Measurements from ENCODE around the gene B3GNT8. TPM values are rescaled to one million over a fixed set of nuclear protein-coding genes. Genes with fewer than 3 reads are reported as not detected.
"Not testable (repeated sequence)": the region's sequence is repeated elsewhere in the genome, so short reads cannot be mapped to it uniquely, and the experiment has no call there.

B3GNT8 gene
- 10 to 100 TPM; 42.9 to 68.8 TPM for polyA plus RNA-seq

GRCh38 chr19:41426952-41427646 is at the start of gene B3GNT8:
Gene B3GNT8 (minus strand): TSS chr19:41427374. CDS start chr19:41426778, 596 bp downstream.
- Histone ChIP-seq H3K27ac (ENCODE audit: low read depth in 2 of 2, low read length in 1 of 2) (peak within 1 kb of the TSS; percentile 86 to 97), H3K9me3 (ENCODE audit: control insufficient read depth in 2 of 2, insufficient read depth in 1 of 2, low read depth in 1 of 2, low read length in 1 of 2) (no peaks in the 10 kb centered on the region), H3K36me3 (ENCODE audit: control insufficient read depth in 2 of 2, insufficient read depth in 2 of 2, low read length in 1 of 2) (peaks cover 18 to 50% of the 10 kb centered on the region in 2 donors), H3K4me3 (ENCODE audit: low read depth in 1 of 2, low read length in 2 of 2) (peak within 1 kb of the TSS; percentile 65 to 76), H3K27me3 (ENCODE audit: control insufficient read depth in 1 of 2, insufficient read depth in 2 of 2, low read length in 2 of 2) (no peaks in the 10 kb centered on the region), H3K4me1 (ENCODE audit: control insufficient read depth in 2 of 2, insufficient read depth in 2 of 2, low read length in 1 of 2) (peaks cover 2 to 24% of the 10 kb centered on the region in 2 donors)
- 10 to 14% methylated on average over 19 of the region's 19 CpGs for WGBS, 2 donors

- Histone ChIP-seq H3K27me3 (ENCODE audit: control insufficient read depth in 1 of 2, insufficient read depth in 2 of 2, low read length in 2 of 2) (peaks cover 0 to 3% of the 10 kb centered on the region in 2 donors), H3K4me3 (ENCODE audit: low read depth in 1 of 2, low read length in 2 of 2) (no peak overlapping the region), H3K36me3 (ENCODE audit: control insufficient read depth in 2 of 2, insufficient read depth in 2 of 2, low read length in 1 of 2) (no peaks in the 10 kb centered on the region), H3K4me1 (ENCODE audit: control insufficient read depth in 2 of 2, insufficient read depth in 2 of 2, low read length in 1 of 2) (no peaks in the 10 kb centered on the region), H3K9me3 (ENCODE audit: control insufficient read depth in 2 of 2, insufficient read depth in 1 of 2, low read depth in 1 of 2, low read length in 1 of 2) (peaks cover 0 to 2% of the 10 kb centered on the region in 2 donors), H3K27ac (ENCODE audit: low read depth in 2 of 2, low read length in 1 of 2) (no peak overlapping the region)
Observed at GRCh38 chr19:41476583-41476982, 49.4 kb upstream of the B3GNT8 start.

- H3K27ac ChIP-seq (ENCODE audit: low read depth in 2 of 2, low read length in 1 of 2); H3K4me3 ChIP-seq (ENCODE audit: low read depth in 1 of 2, low read length in 2 of 2); H3K9me3 ChIP-seq (ENCODE audit: control insufficient read depth in 2 of 2, insufficient read depth in 1 of 2, low read depth in 1 of 2, low read length in 1 of 2); H3K4me1 ChIP-seq (ENCODE audit: control insufficient read depth in 2 of 2, insufficient read depth in 2 of 2, low read length in 1 of 2); H3K36me3 ChIP-seq (ENCODE audit: control insufficient read depth in 2 of 2, insufficient read depth in 2 of 2, low read length in 1 of 2); H3K27me3 ChIP-seq (ENCODE audit: control insufficient read depth in 1 of 2, insufficient read depth in 2 of 2, low read length in 2 of 2): not testable (repeated sequence)
- WGBS, 2 donors, result 71 to 77% methylated on average over 22 of the region's 22 CpGs
Observed at GRCh38 chr19:41463257-41464256, 36.4 kb upstream of the B3GNT8 start.

GRCh38 chr19:41462497-41462896 is 35.3 kb upstream of the B3GNT8 start:
- 61 to 66% methylated on average over 6 of the region's 6 CpGs for WGBS, 2 donors
- Histone ChIP-seq H3K4me1 (ENCODE audit: control insufficient read depth in 2 of 2, insufficient read depth in 2 of 2, low read length in 1 of 2) (no peaks in the 10 kb centered on the region), H3K27me3 (ENCODE audit: control insufficient read depth in 1 of 2, insufficient read depth in 2 of 2, low read length in 2 of 2) (peaks cover 0 to 2% of the 10 kb centered on the region in 2 donors), H3K36me3 (ENCODE audit: control insufficient read depth in 2 of 2, insufficient read depth in 2 of 2, low read length in 1 of 2) (no peaks in the 10 kb centered on the region), H3K9me3 (ENCODE audit: control insufficient read depth in 2 of 2, insufficient read depth in 1 of 2, low read depth in 1 of 2, low read length in 1 of 2) (no peaks in the 10 kb centered on the region), H3K27ac (ENCODE audit: low read depth in 2 of 2, low read length in 1 of 2) (no peak overlapping the region), H3K4me3 (ENCODE audit: low read depth in 1 of 2, low read length in 2 of 2) (no peak overlapping the region)

- Histone ChIP-seq H3K27ac (ENCODE audit: low read depth in 2 of 2, low read length in 1 of 2) (no peak overlapping the region), H3K4me3 (ENCODE audit: low read depth in 1 of 2, low read length in 2 of 2) (no peak overlapping the region), H3K36me3 (ENCODE audit: control insufficient read depth in 2 of 2, insufficient read depth in 2 of 2, low read length in 1 of 2) (no peaks in the 10 kb centered on the region), H3K4me1 (ENCODE audit: control insufficient read depth in 2 of 2, insufficient read depth in 2 of 2, low read length in 1 of 2) (no peaks in the 10 kb centered on the region), H3K9me3 (ENCODE audit: control insufficient read depth in 2 of 2, insufficient read depth in 1 of 2, low read depth in 1 of 2, low read length in 1 of 2) (no peaks in the 10 kb centered on the region), H3K27me3 (ENCODE audit: control insufficient read depth in 1 of 2, insufficient read depth in 2 of 2, low read length in 2 of 2) (no peaks in the 10 kb centered on the region)
- 30 to 64% methylated on average over 1 of the region's 1 CpG for WGBS, 2 donors
Observed at GRCh38 chr19:41457241-41457640, 30.1 kb upstream of the B3GNT8 start.

GRCh38 chr19:41456342-41456918 is 29.3 kb upstream of the B3GNT8 start:
- 38 to 43% methylated on average over 7 of the region's 7 CpGs for WGBS, 2 donors
- H3K36me3 ChIP-seq (ENCODE audit: control insufficient read depth in 2 of 2, insufficient read depth in 2 of 2, low read length in 1 of 2), result no peaks in the 10 kb centered on the region
- H3K4me1 ChIP-seq (ENCODE audit: control insufficient read depth in 2 of 2, insufficient read depth in 2 of 2, low read length in 1 of 2), result no peaks in the 10 kb centered on the region
- H3K9me3 ChIP-seq (ENCODE audit: control insufficient read depth in 2 of 2, insufficient read depth in 1 of 2, low read depth in 1 of 2, low read length in 1 of 2), result no peaks in the 10 kb centered on the region
- no peak overlapping the region for H3K27ac ChIP-seq (ENCODE audit: low read depth in 2 of 2, low read length in 1 of 2)
- H3K4me3 ChIP-seq (ENCODE audit: low read depth in 1 of 2, low read length in 2 of 2), result no peak overlapping the region
- no peaks in the 10 kb centered on the region for H3K27me3 ChIP-seq (ENCODE audit: control insufficient read depth in 1 of 2, insufficient read depth in 2 of 2, low read length in 2 of 2)

- no peak overlapping the region for H3K4me3 ChIP-seq (ENCODE audit: low read depth in 1 of 2, low read length in 2 of 2)
- H3K27ac ChIP-seq (ENCODE audit: low read depth in 2 of 2, low read length in 1 of 2), result no peak overlapping the region
- WGBS, 2 donors, result 27 to 34% methylated on average over 2 of the region's 2 CpGs
Observed at GRCh38 chr19:41455936-41456335, 28.8 kb upstream of the B3GNT8 start.

GRCh38 chr19:41452584-41453275 is 25.6 kb upstream of the B3GNT8 start:
- no peak overlapping the region for H3K4me3 ChIP-seq (ENCODE audit: low read depth in 1 of 2, low read length in 2 of 2)
- H3K27ac ChIP-seq (ENCODE audit: low read depth in 2 of 2, low read length in 1 of 2), result no peak overlapping the region
- WGBS, 2 donors, result 60 to 68% methylated on average over 6 of the region's 6 CpGs
- H3K36me3 ChIP-seq (ENCODE audit: control insufficient read depth in 2 of 2, insufficient read depth in 2 of 2, low read length in 1 of 2), result no peaks in the 10 kb centered on the region
- no peaks in the 10 kb centered on the region for H3K4me1 ChIP-seq (ENCODE audit: control insufficient read depth in 2 of 2, insufficient read depth in 2 of 2, low read length in 1 of 2)
- H3K27me3 ChIP-seq (ENCODE audit: control insufficient read depth in 1 of 2, insufficient read depth in 2 of 2, low read length in 2 of 2), result no peaks in the 10 kb centered on the region
- H3K9me3 ChIP-seq (ENCODE audit: control insufficient read depth in 2 of 2, insufficient read depth in 1 of 2, low read depth in 1 of 2, low read length in 1 of 2), result no peaks in the 10 kb centered on the region

More at GRCh38 chr19:41455936-41456335, 28.8 kb upstream of the B3GNT8 start:
- Histone ChIP-seq H3K36me3 (ENCODE audit: control insufficient read depth in 2 of 2, insufficient read depth in 2 of 2, low read length in 1 of 2) (no peaks in the 10 kb centered on the region), H3K9me3 (ENCODE audit: control insufficient read depth in 2 of 2, insufficient read depth in 1 of 2, low read depth in 1 of 2, low read length in 1 of 2) (no peaks in the 10 kb centered on the region), H3K27me3 (ENCODE audit: control insufficient read depth in 1 of 2, insufficient read depth in 2 of 2, low read length in 2 of 2) (no peaks in the 10 kb centered on the region), H3K4me1 (ENCODE audit: control insufficient read depth in 2 of 2, insufficient read depth in 2 of 2, low read length in 1 of 2) (no peaks in the 10 kb centered on the region)

GRCh38 chr19:41449865-41450178 is 22.6 kb upstream of the B3GNT8 start:
- 44 to 50% methylated on average over 3 of the region's 3 CpGs for WGBS, 2 donors
- Histone ChIP-seq H3K36me3 (ENCODE audit: control insufficient read depth in 2 of 2, insufficient read depth in 2 of 2, low read length in 1 of 2) (no peaks in the 10 kb centered on the region), H3K27me3 (ENCODE audit: control insufficient read depth in 1 of 2, insufficient read depth in 2 of 2, low read length in 2 of 2) (no peaks in the 10 kb centered on the region), H3K4me3 (ENCODE audit: low read depth in 1 of 2, low read length in 2 of 2) (no peak overlapping the region), H3K4me1 (ENCODE audit: control insufficient read depth in 2 of 2, insufficient read depth in 2 of 2, low read length in 1 of 2) (no peaks in the 10 kb centered on the region), H3K27ac (ENCODE audit: low read depth in 2 of 2, low read length in 1 of 2) (no peak overlapping the region), H3K9me3 (ENCODE audit: control insufficient read depth in 2 of 2, insufficient read depth in 1 of 2, low read depth in 1 of 2, low read length in 1 of 2) (no peaks in the 10 kb centered on the region)
